Upper lobe of right lung (tissue), 1 donor: ENCODE results near the gene SRSF8. TPM values are rescaled to one million over a fixed set of nuclear protein-coding genes. Genes with fewer than 3 reads are reported as not detected.
"Not testable (repeated sequence)": the region's sequence is repeated elsewhere in the genome, so short reads cannot be mapped to it uniquely, and the experiment has no call there.

Source experiments
- ATAC-seq: fragments of 200-7000 bp; cut with Tn5 transposase; one replicate; pipeline ENCODE4 v1.9.1; 2020; ENCODE audit warnings: mild to moderate bottlenecking, moderate library complexity
- DNase-seq: peaks from one replicate; pipeline ENCODE4 v3.0.0-alpha.2; 2020
- H3K27ac ChIP-seq: fragments of 200-600 bp; one replicate; pipeline ENCODE4 v1.8.0; 2022
- H3K27me3 ChIP-seq: fragments of 200-600 bp; one replicate; pipeline ENCODE4 v1.8.0; 2022; ENCODE audit warnings: mild to moderate bottlenecking
- H3K36me3 ChIP-seq: fragments of 200-600 bp; one replicate; pipeline ENCODE4 v1.8.0; 2022
- H3K4me1 ChIP-seq: fragments of 200-600 bp; one replicate; pipeline ENCODE4 v1.8.0; 2022
- H3K4me3 ChIP-seq: fragments of 200-600 bp; one replicate; pipeline ENCODE4 v1.8.0; 2022; ENCODE audit warnings: mild to moderate bottlenecking
- H3K9me3 ChIP-seq: fragments of 200-600 bp; one replicate; pipeline ENCODE4 v1.8.0; 2022
- intact Hi-C: fragments of 100-400 bp; cut with DNase I; formaldehyde crosslinking; loops from one replicate; pipeline ENCODE4 v1.11.0; 2022
- total RNA-seq: library from RNA; stranded (reverse); fragmentation: NEBNext Ultra II Directional; extraction: Animal tissue kit (Norgen Biotek cat#: 25700); gene quantifications from one replicate; pipeline ENCODE4 v1.2.1, GENCODE V29; 2021
- TF ChIP-seq, protein P1 (sequence below): fragments of 200-600 bp; IDR thresholded peaks from one replicate; pipeline ENCODE4 v1.8.0; 2022; ENCODE audit warnings: antibody characterized with exemption
- donor health status: DM: no; HTN: yes; CAD: no; lungs with severe emphysema.

The SRSF8 gene
- total RNA-seq, 1 donor from 2014 or later, result 42.2 TPM

DNA sequence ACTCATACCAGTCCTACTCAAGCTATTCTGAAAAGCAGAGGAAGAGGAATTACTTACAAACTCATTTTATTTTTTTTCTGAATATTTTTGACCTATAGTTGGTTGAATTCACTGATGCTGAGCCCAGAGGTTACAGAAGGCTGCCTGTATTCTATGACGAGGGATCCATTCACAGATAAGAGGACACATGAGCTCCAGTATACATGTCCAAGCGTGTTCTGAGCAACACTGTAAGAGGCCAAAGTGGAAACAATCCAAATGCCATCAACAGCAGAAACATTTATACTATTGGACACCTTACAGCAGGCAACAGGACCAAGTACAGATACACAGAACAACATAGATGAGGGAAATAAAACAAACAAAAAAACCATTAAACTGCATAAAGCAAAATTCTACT lies 31.4 kb upstream of the SRSF8 start:
- DNase-seq (no peak), ATAC-seq (no peak)
- no peak overlapping the region for H3K27ac ChIP-seq
- no peaks in the 10 kb centered on the region for H3K36me3 ChIP-seq
- H3K9me3 ChIP-seq, result no peaks in the 10 kb centered on the region
- H3K27me3 ChIP-seq, result peaks cover 16% of the 10 kb centered on the region
- intact Hi-C loops, result no loop called here
- H3K4me3 ChIP-seq, result no peak overlapping the region
- TF ChIP-seq, protein P1, sequence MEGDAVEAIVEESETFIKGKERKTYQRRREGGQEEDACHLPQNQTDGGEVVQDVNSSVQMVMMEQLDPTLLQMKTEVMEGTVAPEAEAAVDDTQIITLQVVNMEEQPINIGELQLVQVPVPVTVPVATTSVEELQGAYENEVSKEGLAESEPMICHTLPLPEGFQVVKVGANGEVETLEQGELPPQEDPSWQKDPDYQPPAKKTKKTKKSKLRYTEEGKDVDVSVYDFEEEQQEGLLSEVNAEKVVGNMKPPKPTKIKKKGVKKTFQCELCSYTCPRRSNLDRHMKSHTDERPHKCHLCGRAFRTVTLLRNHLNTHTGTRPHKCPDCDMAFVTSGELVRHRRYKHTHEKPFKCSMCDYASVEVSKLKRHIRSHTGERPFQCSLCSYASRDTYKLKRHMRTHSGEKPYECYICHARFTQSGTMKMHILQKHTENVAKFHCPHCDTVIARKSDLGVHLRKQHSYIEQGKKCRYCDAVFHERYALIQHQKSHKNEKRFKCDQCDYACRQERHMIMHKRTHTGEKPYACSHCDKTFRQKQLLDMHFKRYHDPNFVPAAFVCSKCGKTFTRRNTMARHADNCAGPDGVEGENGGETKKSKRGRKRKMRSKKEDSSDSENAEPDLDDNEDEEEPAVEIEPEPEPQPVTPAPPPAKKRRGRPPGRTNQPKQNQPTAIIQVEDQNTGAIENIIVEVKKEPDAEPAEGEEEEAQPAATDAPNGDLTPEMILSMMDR, result no peak
- no peaks in the 10 kb centered on the region for H3K4me1 ChIP-seq

DNA sequence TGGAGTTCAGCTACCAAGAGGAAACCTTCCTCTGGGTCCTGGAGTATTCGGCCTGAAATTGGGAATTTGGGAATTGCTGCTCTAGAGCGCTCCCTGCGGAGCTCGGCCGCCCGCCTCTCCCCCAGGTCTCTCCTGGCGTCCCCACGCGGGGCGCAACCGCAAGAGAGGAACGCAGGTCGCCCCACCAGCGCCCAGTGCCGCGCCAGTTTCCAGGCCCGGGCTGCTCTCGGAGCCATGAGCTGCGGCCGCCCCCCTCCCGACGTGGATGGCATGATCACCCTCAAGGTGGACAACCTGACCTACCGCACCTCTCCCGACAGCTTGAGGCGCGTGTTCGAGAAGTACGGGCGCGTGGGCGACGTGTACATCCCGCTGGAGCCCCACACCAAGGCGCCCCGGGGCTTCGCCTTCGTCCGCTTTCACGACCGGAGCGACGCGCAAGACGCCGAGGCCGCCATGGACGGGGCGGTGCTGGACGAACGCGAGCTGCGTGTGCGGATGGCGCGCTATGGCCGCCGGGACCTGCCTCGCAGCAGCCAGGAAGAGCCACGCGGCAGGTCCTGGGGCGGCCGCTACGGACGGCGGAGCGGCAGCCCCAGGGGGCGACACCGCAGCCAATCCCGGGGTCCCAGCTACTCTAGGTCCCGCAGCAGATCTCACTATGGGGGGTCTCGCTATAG lies 29.2 kb upstream of the SRSF8 start:
- H3K9me3 ChIP-seq, H3K27ac ChIP-seq, DNase-seq, H3K4me1 ChIP-seq, intact Hi-C loops, H3K36me3 ChIP-seq: not testable (repeated sequence)
- peak; percentile 60 for ATAC-seq
- Histone ChIP-seq H3K27me3 (peaks cover 27% of the 10 kb centered on the region), H3K4me3 (peak overlapping the region; percentile 31)

DNA sequence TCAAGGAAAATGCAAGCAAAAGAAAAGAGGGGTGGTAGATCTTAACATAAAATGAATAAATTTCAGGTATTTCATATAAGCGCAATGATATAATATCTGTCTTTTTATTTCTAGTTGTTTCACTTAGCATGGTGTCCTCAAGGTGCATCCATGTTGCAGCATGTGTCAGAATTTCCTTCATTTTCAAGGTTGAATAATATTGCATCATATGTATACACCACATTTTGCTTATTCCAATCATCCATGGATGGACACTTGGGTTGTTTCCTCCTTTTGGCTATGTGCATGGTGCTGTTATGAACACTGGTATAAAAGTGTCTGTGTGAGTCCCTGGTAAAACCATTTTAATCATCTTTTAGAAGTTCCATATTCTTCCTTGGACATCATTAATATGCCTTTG lies 24.5 kb upstream of the SRSF8 start:
- peaks cover 29% of the 10 kb centered on the region for H3K27me3 ChIP-seq
- H3K4me1 ChIP-seq, result no peaks in the 10 kb centered on the region
- TF ChIP-seq, protein P1, result no peak
- no peaks in the 10 kb centered on the region for H3K9me3 ChIP-seq
- H3K4me3 ChIP-seq, result no peak overlapping the region
- intact Hi-C loops, result no loop called here
- H3K27ac ChIP-seq, result no peak overlapping the region
- DNase-seq, result no peak
- no peaks in the 10 kb centered on the region for H3K36me3 ChIP-seq
- ATAC-seq, result no peak

DNA sequence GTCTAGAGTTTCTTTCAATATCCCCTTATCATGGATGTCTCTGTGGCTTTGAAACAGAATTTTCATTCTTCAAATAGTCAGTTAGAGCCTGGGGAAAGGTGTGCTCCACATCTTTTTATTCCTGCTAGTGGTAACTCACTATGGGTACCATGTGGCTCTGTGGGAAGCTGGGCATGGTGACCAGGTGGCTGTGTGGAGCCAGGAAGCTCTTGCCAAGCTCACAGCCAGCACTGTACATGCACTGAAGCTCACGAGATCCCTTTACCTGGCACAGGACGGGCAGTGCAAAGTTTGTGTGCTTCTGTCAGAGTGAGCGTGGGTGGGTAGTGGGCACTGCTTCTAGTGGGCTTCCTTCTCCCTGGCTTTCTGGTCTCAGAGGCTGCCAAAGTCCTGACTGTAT lies 23.8 kb upstream of the SRSF8 start:
- DNase-seq (no peak), ATAC-seq (no peak)
- Histone ChIP-seq H3K9me3 (no peaks in the 10 kb centered on the region), H3K36me3 (no peaks in the 10 kb centered on the region), H3K4me3 (no peak overlapping the region), H3K27me3 (peaks cover 24% of the 10 kb centered on the region), H3K4me1 (no peaks in the 10 kb centered on the region), H3K27ac (no peak overlapping the region)
- intact Hi-C loops, result no loop called here
- TF ChIP-seq, protein P1, result no peak

DNA sequence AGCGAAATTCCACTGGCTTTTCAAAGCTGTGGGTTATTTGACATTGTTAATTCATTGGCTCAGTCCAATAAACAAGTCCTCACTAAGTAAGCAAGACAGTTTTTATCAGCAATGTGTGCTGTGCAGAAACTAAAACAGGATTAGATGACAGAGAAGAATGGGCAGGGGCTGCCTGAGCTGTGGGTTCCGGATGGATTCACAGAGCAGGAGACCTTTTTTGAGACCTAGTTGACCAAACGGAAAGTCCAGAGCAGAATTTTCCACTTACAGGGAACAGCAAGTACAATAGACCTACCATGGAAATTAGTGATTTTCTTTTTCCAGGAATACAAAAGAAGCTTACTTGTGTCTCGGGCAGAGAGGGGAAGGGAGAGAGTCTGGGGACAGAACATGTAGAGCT lies 22.7 kb upstream of the SRSF8 start:
- no peak overlapping the region for H3K27ac ChIP-seq
- intact Hi-C loops, result no loop called here
- ATAC-seq (no peak), DNase-seq (no peak)
- peaks cover 21% of the 10 kb centered on the region for H3K27me3 ChIP-seq
- no peaks in the 10 kb centered on the region for H3K9me3 ChIP-seq
- no peaks in the 10 kb centered on the region for H3K4me1 ChIP-seq
- no peaks in the 10 kb centered on the region for H3K36me3 ChIP-seq
- TF ChIP-seq, protein P1, result no peak
- H3K4me3 ChIP-seq, result no peak overlapping the region

DNA sequence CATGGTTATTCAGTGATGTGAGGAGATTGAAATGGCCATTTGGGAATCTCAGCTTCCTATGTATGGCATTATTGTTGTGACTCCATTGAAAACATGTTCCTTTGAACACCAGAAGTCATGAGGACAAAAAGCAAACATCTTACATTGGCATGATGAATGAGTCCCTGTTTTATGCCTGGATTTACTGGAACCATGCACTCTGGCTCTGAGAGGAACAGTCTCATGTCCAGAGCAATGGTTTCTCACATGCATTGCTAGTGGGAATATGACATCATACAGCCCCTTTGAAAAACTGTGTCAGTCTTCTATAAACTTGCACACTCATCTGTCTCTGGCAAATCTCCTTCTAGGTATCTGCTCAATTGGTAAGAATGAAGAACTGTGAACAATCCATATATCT lies 20.9 kb upstream of the SRSF8 start:
- Histone ChIP-seq H3K4me3 (no peak overlapping the region), H3K27me3 (peaks cover 20% of the 10 kb centered on the region), H3K36me3 (no peaks in the 10 kb centered on the region), H3K27ac (no peak overlapping the region), H3K9me3 (no peaks in the 10 kb centered on the region), H3K4me1 (no peaks in the 10 kb centered on the region)
- intact Hi-C loops, result no loop called here
- TF ChIP-seq, protein P1, result no peak
- ATAC-seq (no peak), DNase-seq (no peak)

DNA sequence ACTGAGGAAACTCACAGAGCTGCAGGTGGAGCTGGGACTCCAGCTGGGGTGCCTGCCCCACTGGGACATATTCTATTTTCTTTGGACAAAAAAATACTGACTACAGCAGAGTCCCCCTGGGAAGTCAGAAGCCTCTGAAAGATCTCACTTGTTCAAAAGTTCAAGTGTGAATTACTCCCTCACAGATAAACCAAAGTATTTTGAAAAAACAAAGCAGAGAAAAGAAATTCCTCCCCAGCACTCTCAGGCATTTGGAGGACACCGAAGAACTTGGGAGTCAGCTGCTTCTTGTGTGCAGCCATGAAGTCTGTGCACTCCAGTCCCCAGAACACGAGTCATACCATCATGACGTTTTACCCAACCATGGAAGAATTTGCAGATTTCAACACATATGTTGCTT lies 17.6 kb upstream of the SRSF8 start, which contains the start of gene KDM4F:
Gene KDM4F, plus strand, starts transcription at position 301 of the 400 bp plus-strand sequence.
- H3K27ac ChIP-seq, H3K4me1 ChIP-seq, DNase-seq, intact Hi-C loops, H3K9me3 ChIP-seq, ATAC-seq, H3K4me3 ChIP-seq, H3K27me3 ChIP-seq, H3K36me3 ChIP-seq: not testable (repeated sequence)
